Brain microvascular endothelial cell (primary cell): ENCODE results near the gene CD101.
A peak's percentile ranks its signal among the peaks of the same experiment; 100 is the strongest.

Experiments used
- DNase-seq: peaks from one replicate; pipeline ENCODE4 v3.0.0-alpha.2; 2020
- H3K27ac ChIP-seq: fragments of 250-450 bp; sonication (Bioruptor Pico); 2 replicates; pipeline ENCODE4 v1.5.1; 2020; ENCODE audit warnings: mild to moderate bottlenecking, moderate library complexity
- H3K27me3 ChIP-seq: fragments of 250-450 bp; sonication (Bioruptor Pico); replicated peaks from 2 replicates; pipeline ENCODE4 v1.5.1; 2020; ENCODE audit warnings: mild to moderate bottlenecking
- H3K36me3 ChIP-seq: fragments of 250-450 bp; sonication (Bioruptor Pico); replicated peaks from 2 replicates; pipeline ENCODE4 v1.5.1; 2020; ENCODE audit warnings: mild to moderate bottlenecking
- H3K4me3 ChIP-seq: 2 replicates; pipeline ENCODE4 v1.5.1; 2011; ENCODE audit warnings: low read depth, mild to moderate bottlenecking, control low read depth, low read length, moderate library complexity
- CTCF ChIP-seq: IDR thresholded peaks from 2 replicates; pipeline ENCODE4 v1.5.1; 2011; ENCODE audit warnings: low read depth, mild to moderate bottlenecking, moderate library complexity, low read length, control low read depth, inconsistent platforms; ENCODE audit errors: missing control alignments
- in situ Hi-C: cut with HindIII; loops from 2 replicates; pipeline ENCODE4 v1.10.0; 2017; ENCODE audit warnings: low sequenced_read_pairs, low pct_ligation_motif_present

Gene CD101

DNA sequence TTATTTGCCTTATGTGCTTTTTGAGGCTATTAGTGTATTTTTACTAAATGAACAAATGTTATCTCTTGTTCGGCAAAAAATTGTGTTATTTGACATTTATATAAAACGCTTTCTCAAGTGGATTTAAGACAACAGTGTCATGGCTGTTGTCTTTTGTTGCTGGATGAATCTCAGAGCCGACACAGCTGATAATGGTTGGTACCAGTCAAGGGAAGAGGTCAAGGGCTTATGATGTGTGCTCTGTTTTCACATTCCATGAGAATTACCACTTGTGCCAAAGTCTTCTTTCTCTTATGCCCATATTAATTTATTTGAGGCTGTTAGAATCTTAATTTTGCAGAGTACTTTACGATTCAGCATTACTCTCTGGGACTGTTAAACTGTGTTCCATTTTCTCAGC is 17.9 kb upstream of the CD101 start:
- Histone ChIP-seq H3K27me3 (no peaks in the 10 kb centered on the region), H3K27ac (no peak overlapping the region), H3K4me3 (no peak overlapping the region), H3K36me3 (no peaks in the 10 kb centered on the region)
- in situ Hi-C loops, result no loop called here
- no peak for DNase-seq
- no peak for TF ChIP-seq CTCF

DNA sequence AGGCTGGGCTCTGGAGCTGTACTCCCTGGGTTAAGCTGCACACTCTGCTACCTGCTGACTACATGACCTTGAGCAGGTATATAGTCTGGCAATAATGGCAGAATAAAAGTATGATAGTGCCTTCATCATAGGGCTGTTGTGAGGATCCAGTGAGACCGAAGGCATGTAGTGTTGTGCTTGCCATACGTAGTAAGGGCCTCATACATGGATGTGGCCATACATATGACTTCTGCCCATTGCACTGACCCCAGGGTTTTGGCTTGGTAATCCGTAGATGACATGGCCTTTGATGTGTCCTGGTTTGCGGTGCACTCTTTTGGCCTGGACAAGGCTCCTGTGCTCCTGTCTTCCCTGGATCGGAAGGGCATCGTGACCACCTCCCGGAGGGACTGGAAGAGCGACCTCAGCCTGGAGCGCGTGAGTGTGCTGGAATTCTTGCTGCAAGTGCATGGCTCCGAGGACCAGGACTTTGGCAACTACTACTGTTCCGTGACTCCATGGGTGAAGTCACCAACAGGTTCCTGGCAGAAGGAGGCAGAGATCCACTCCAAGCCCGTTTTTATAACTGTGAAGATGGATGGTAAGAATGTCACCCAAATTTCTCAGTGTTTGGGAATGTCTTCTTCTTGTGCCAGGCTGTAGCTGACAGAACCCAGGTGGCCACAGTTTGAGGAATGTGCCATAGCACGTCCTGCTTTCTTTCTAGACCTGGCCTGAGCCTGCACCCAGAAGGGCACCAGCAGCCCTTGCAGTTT is 17.0 kb upstream of the CD101 start:
- in situ Hi-C loops, result no loop called here
- Histone ChIP-seq H3K27me3 (no peaks in the 10 kb centered on the region), H3K4me3 (no peak overlapping the region), H3K36me3 (no peaks in the 10 kb centered on the region), H3K27ac (no peak overlapping the region)
- DNase-seq, result no peak
- no peak for TF ChIP-seq CTCF

GRCh38 chr1:116986421-116987255 is 14.9 kb upstream of the CD101 start:
- in situ Hi-C loops, result no loop called here
- Histone ChIP-seq H3K36me3 (no peaks in the 10 kb centered on the region), H3K27me3 (no peaks in the 10 kb centered on the region), H3K4me3 (no peak overlapping the region), H3K27ac (no peak overlapping the region)
- DNase-seq, result no peak
- TF ChIP-seq CTCF, result no peak

DNA sequence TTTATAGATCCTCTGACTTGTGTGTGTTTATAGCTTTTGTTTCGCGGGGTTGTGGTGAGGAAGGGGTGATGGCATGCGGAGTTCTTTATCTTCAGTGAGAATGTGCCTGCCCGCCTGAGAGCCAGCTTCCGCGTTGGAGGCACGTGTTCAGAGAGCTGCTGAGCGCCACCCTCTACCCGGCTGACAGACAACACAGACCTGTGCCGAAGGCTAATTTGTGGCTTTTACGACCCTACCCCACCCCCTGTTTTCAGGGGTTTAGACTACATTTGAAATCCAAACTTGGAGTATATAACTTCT is 14.4 kb upstream of the CD101 start:
- TF ChIP-seq CTCF, result no peak
- H3K4me3 ChIP-seq, result no peak overlapping the region
- no peaks in the 10 kb centered on the region for H3K27me3 ChIP-seq
- no peak overlapping the region for H3K27ac ChIP-seq
- no peaks in the 10 kb centered on the region for H3K36me3 ChIP-seq
- DNase-seq, result no peak
- in situ Hi-C loops, result no loop called here

DNA sequence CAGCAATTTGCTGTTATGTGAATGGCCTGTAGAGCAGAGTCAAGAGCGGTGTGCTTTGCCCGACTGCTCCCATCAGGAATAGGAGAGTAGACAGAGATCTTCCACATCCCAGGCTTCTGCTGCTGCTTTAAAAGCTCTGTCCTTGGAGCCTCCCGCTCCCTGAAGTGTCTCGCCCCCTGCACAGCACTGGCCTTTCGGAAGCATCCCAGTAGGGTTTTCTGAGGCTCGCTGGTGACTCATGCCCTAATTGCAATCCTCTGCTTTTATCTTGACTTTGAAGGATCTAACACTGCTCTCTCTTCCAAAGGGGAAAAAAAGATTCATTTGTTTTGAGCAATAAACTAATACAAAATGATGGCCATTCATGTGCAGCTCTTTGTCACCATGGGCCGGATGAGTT is 13.3 kb upstream of the CD101 start:
- DNase-seq, result peak; percentile 39

More for the DNA sequence above, 13.3 kb upstream of the CD101 start:
- no peaks in the 10 kb centered on the region for H3K27me3 ChIP-seq
- no peak overlapping the region for H3K4me3 ChIP-seq
- in situ Hi-C loops, result no loop called here
- H3K27ac ChIP-seq, result peak overlapping the region; percentile 38
- TF ChIP-seq CTCF, result no peak
- no peaks in the 10 kb centered on the region for H3K36me3 ChIP-seq
